ENCODE data around the gene VEGFB.

The VEGFB gene

GRCh38 chr11:64233913-64234586 is at the start of gene VEGFB:
Gene VEGFB (plus strand): TSS chr11:64234584. CDS start chr11:64234834, 250 bp downstream.
- DNase-seq (ENCODE audit: low read depth, low spot score): peak; percentile 76

DNA sequence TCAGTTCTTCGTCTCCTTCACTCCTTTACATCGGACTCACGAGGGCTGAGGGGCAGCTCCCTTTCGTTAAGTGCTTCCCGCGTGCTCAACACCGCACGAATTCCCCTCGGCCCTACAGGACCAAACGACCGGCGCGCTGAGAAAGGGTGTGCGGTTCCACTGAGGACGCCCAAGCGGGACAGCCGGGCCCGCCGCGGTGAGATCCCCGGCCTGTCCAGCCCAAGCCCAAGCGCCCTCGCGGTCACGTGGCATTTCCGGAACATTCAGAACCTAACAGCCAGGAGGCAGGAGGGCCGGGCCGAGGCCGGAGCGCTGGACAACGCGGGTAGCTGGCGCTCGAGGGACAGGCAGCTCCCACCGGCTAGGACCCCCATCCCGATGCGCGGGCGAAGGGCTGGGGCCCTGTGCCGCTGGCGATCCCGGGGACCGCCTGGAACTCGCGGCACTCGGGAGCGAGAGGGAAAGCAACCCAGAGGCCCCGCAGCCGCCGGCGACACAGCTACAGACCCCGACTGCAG is 49.1 kb upstream of the VEGFB start:
- peak; percentile 90 for DNase-seq (ENCODE audit: low read depth, low spot score)

GRCh38 chr11:64185693-64186491 is 48.5 kb upstream of the VEGFB start, which contains the start of gene STIP1:
Gene STIP1 (plus strand): TSS chr11:64186171. CDS start chr11:64186262, 91 bp downstream.
- DNase-seq (ENCODE audit: low read depth, low spot score): peak; percentile 100

GRCh38 chr11:64186492-64187165 is 47.8 kb upstream of the VEGFB start:
- DNase-seq (ENCODE audit: low read depth, low spot score): peak; percentile 49

GRCh38 chr11:64192434-64192833 is 42.0 kb upstream of the VEGFB start:
- DNase-seq (ENCODE audit: low read depth, low spot score): no peak

DNA sequence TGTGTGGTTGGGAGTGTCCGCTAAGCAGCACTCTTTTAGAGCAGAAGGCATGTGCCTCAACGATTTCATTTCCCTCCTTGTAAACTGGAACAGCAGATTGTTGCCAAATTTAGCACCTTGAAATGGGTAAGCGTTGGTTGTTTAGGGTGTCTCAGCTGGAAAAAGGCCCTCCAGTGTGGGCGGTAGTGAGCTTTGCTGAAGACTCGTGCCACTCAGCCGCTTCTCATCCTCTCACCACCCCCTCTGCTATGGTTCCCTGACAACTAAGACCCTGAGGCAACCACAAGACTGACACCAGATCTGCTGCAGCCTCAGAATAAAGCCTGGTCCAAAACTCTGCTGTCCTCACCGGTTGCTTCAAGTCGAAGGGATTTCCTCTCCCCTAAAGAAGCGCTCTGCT is 37.8 kb upstream of the VEGFB start:
- no peak for DNase-seq (ENCODE audit: low read depth, low spot score)

GRCh38 chr11:64198511-64198910 is 35.9 kb upstream of the VEGFB start:
- DNase-seq (ENCODE audit: low read depth, low spot score): no peak

DNA sequence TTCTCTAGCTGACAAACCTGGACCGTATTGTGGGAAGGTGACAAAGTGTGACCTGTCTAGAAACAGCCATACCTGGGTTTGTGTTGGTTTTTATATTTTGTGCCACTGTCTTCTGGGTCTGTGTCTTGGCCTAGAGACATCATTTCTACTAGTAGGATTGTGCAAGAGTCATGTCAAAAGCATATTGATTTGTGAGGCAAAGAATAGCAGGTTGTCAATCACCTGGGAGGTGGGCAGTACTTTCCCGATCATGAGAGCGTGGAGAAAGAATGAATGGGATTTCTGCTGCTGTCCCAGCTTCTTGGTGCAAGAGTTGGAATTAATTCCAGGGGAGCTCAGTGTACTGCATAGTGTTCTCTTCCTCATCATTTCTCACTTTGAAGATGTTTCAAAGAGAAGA is 32.8 kb upstream of the VEGFB start:
- no peak for DNase-seq (ENCODE audit: low read depth, low spot score)

- DNase-seq (ENCODE audit: low read depth, low spot score): no peak
Measured at GRCh38 chr11:64202992-64203391, 31.4 kb upstream of the VEGFB start.

DNA sequence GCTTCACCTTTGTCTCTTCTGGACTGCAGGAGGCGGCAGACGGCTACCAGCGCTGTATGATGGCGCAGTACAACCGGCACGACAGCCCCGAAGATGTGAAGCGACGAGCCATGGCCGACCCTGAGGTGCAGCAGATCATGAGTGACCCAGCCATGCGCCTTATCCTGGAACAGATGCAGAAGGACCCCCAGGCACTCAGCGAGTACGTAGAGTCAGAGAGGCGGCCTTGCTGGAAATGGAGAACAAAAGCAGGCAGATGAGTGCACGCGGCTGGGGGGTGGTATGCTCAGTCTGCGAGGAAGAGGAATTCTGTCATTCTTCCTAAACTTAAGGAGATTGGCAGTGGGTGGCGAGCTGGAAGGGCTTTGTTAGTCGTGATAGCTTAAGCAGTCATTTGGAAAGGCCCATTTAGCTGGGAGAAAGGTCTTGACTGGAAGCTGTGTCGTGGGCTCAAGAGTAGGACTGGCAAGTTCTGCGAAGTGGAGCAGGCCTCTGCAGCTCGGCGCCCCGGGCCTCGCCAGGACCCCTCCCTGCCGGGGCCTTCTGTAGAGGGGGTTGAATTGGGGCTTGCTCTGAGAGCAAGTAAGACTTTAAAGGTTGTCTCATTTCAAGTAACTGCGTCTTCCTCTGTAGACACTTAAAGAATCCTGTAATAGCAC is 30.8 kb upstream of the VEGFB start:
- DNase-seq (ENCODE audit: low read depth, low spot score): no peak

DNA sequence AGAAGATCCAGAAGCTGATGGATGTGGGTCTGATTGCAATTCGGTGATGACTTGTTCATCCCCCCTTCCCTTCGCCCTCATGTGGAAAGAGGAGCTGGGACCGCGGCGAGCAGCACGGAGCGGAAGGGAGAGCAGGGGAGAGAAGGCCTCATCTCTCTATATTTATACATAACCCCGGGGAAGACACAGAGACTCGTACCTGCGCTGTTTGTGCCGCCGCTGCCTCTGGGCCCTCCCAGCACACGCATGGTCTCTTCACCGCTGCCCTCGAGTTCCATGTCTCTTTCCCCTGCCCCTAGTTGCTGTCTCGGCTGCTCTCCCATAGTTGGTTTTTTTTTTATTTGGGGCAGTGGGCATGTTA is 30.3 kb upstream of the VEGFB start:
- DNase-seq (ENCODE audit: low read depth, low spot score): no peak

- DNase-seq (ENCODE audit: low read depth, low spot score): peak; percentile 97
Measured at GRCh38 chr11:64204464-64204989, 29.9 kb upstream of the VEGFB start.

DNA sequence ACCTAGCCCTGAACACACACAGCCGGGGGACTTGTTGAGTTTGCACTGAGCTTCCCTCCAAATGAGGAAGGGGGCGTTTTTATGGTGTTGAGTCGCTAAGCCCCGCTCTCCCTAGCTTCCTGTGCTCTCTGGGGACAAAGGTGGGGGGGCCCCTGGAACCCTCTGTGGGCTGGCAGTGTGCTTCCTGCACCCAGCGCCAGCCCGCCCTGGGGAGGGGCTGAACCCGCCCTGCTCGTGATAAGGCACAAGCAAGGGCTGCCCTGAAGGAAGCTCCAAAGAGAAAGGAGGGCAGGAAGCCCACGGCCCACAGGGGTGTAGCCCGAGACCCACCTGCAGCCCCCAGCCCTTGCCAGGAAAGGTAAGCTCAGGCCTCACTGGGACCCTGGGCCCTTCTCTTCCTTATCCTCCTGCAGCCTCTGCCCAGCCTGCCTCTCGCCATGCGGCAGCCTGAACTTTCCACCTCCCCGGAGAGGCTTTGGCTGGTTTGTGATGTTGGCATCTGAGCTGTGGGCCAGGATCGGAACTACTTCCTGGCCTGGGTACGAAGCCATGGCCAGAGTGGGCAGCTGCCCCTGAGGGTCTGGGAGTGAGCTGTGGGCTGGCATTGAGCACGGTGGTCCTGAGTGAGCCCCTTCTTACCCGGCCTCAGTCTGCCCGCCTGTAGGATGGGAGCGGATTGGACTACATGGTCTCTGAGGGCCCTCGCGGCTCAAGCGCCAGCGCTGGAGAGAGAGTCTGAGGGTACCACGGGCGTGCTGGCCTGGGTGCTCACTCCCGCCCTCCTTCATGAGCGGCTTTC is 27.7 kb upstream of the VEGFB start, which contains the start of gene FERMT3:
Gene FERMT3 (plus strand): TSS at position 265 of the 799 bp plus-strand sequence. CDS start 644 bp downstream, outside the sequence.
- DNase-seq (ENCODE audit: low read depth, low spot score): no peak

- peak; percentile 36 for DNase-seq (ENCODE audit: low read depth, low spot score)
Measured at GRCh38 chr11:64207256-64208085, 26.9 kb upstream of the VEGFB start.

DNA sequence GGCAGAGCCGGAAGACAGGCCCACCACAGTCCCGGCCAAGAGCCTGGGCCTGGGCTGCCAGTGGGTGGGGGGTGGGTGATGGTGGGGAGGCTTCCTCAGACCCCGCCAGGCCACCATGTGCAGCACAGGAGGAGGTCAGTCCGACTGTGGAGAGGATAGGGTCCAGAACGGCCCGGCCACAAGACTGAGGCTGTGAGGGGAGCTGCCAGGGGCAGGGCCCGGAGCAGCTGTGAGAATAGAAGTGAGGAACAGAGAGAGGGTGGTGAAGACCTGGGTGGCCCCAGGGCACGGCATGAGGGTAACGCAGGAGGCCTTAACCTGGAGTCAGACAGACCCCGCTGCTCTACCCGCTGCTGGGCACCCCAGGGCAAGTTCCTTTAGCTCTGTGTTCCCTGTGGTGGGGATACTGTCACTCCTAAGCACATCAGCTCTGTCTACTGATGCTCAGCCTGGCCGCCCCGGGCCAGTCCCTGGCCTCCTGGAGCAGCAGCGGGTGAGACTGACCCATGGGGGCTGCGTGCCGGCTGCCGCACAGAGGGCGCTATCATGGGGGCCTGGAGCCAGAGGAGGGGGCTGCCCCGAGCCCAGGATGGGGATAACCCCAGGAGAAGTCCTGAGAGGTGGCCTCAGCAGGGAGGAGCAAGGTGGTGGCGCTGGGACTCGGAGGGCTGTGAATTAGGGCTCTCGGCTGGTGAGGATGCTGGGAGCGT is 26.1 kb upstream of the VEGFB start:
- DNase-seq (ENCODE audit: low read depth, low spot score): no peak

DNA sequence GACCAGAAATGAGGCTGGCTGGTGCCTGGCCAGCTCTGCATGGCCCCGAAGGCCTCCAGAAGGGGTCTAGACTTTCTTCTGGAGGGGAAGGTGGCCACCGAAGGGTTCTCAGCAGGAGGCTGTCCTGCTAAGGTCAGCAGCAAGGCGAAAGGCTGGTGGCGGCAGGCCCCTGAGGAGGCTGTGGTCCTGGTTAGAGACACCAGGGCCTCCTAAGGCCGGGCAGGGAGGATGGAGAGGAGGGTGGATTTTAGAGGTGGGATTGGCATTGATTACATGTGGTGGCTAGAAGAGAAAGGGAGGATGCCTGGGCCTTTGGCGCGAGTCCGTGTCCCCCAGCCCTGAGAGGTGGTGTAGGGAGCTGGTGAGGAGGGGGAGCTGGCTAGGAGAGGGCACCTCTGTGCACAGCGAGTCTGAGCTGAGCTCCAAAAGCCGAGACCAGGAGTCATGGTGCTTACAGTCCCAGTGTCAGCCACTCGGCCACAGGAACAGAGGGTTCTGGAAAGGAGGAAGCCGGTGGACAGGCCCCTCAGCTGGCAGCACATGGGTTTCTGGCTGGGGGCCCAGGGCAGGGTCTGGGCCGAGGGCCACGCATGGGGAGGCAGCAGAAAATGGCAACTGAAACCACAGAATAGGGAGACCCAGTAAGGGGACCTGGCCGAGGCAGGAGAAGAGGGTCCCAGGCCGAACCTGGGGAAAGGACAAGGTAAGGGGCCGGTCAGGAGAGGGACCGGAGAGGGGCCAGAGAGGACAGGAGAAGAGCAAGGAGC is 25.4 kb upstream of the VEGFB start:
- DNase-seq (ENCODE audit: low read depth, low spot score): no peak

DNA sequence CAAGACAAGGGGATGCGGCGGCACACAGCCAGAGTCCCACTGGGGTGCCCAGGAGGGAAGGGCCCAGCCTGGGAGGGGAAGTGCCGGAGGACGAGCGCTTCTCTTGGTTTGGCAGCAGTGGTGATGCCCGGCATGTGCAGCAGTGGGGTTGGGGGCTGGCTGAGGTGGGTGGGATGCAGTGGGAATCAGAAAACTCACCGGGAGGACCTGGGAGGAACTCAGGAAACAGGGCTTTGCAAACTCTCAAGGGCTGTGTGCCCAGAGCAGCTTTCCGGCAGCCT is 24.9 kb upstream of the VEGFB start:
- DNase-seq (ENCODE audit: low read depth, low spot score): no peak

DNA sequence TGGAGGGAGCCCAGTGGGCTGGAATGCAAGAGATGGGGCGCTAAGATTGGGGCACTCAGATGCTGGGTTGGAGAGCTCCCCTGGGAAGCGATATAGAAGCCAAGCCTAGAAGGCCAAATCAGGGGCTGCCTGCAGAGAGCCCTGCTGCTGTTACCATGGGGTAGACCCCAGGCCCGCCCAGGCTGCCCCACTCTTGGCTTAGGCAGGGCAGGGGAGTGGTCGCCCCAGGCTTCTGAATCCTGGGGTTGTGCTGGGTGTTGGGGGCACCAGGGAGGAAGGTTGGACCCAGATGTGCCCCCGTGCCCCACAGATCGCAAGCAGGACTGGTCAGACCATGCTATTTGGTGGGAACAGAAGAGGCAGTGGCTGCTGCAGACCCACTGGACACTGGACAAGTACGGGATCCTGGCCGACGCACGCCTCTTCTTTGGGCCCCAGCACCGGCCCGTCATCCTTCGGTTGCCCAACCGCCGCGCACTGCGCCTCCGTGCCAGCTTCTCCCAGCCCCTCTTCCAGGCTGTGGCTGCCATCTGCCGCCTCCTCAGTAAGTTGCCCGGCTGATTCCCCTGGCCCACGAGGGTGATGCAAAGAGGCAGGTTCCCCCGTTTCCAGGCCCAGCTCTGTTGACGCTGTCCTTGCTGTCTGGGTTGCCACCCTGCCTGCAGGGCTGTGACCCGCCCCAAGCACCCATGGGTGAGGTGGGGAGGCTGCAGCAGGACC is 23.9 kb upstream of the VEGFB start:
- no peak for DNase-seq (ENCODE audit: low read depth, low spot score)
